HG02981 (cell line): ENCODE measurements around the gene TNNT1.

Experiments used
- ATAC-seq: cut with Tn5 transposase; IDR thresholded peaks from one replicate; pipeline ENCODE4 v1.9.1; 2021; ENCODE audit warnings: mild to moderate bottlenecking, moderate library complexity; ENCODE audit not compliant: unreplicated experiment

The TNNT1 gene

GRCh38 chr19:55146078-55146704 lies 2.8 kb downstream of the TNNT1 start:
- no peak for ATAC-seq

DNA sequence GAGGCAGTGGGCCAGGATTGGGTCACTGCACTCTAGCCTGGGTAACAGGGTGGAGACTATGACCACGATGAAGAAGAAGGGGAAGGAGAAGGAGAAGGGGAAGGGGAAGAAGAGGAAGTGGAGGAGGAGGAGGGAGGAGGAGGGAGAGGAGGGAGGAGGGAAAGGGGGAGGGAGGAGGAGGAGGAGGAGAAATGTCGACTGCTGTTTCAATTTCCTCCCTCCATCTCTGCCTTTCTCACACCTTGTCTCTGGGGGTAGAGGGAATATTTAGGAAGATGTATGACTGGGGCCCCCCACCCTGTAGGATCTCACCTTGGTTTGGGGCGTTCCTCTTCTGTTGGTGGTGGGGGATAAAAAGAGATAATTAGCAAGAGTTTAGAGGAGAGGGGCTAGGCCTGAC lies 3.8 kb downstream of the TNNT1 start:
- no peak for ATAC-seq

GRCh38 chr19:55141696-55142095 lies 7.3 kb downstream of the TNNT1 start:
- no peak for ATAC-seq

DNA sequence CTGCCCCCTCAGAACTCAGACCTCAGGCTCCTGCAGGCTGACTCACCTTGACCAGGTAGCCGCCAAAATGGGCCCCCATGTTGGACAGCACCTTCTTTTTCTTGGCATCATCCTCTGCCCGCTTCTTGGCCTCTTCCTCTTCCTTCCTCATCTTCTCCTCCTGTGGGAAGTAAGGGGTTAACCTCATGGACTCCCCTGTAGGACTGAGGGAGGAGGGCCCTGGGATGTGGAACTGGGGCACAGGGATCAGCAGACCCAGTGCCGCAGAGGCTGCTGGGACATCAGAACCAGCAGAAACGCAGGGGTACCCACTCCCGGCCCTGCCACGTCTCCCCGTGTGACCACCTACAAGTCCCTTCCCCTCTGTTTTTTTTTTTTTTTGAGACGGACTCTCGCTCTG lies 11.1 kb downstream of the TNNT1 start:
- no peak for ATAC-seq

DNA sequence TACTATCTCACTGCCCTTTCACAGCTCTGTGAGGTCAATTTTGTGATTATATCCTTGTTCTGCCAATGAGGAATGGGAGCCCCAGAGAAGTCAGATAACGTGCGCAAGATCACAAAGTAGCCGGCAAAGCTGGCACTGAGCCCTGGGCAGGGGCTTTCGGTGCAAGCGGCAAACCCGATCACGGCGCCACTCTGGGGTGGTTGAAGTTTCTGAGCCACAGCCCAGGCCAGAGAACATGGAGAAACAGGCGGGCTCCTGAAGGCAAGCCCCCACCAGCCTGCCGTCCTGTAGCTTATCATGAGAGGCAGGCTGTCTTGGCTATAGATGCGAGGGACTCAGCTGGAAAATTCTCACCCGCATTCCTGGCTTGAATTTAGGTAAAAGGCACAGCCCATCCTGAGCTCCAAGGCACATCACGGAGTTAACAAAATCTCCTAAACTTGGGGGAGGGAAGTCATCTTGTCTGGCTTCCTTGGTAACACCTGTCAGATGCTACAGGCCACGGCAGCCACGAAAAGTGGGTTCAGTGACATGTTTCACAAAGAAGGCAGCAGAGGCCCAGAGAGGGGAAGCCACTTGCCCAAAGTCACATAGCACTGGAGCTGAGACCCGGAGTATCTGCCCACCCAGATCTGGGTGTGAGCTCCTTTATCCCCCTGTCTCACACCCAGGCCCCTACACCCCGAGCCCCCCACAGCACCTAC lies 12.5 kb downstream of the TNNT1 start:
- ATAC-seq, result no peak

DNA sequence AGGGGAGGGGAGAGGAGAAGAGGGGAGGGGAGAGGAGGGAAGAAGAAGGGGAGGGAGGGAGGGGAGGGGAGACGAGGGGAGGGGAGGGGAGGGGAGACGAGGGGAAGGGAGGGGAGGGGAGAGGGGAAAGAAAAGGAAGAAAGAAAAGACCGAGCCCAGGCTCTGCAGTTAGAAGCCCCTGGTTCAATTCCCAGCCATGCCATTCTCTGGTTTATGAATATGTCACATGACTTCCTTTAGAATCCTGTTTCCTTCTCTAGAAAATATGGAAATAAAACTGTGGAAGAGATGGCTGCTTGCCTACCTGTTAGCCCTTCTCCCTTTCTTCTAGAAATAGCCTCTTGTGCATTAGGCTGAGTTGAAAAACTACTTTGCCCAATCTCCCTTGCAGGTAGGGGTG lies 14.3 kb downstream of the TNNT1 start:
- ATAC-seq, result no peak

DNA sequence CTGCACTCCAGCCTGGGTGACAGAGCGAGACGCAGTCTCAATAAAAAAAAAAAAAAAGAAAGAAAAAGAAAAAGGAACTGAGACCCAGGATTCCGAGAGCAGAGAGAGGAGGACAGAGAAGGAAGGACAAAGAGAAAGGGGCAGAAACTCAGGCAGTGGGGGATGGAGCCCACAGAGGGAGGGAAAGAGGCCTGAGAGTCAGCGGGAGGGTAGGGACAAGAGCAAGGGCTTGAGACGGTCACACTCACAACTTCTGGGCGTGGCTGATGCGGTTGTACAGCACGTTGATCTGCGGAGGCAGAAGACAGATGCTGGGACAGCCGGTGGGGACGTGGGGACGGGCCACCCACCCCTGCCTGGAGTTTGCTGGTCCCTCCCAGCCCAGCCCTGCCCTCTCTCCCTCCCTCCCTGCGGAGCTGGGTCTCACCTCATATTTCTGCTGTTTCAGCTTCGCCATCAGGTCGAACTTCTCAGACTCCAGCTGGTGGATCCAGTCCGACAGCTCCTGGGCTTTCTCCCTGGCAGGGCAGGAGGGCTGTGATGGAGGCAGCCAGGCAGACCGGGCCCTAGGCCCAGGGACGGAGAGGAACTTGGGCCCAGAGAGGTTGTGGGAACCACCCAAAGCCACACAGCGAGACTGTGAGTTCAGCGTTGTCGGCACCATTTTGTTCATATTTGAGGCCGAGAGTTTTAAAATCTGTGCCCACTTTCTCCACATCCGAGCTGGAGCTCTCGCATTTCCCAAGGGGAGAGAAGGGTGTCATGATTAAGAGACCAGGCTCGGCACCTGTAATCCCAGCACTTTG lies 15.2 kb downstream of the TNNT1 start:
- no peak for ATAC-seq

DNA sequence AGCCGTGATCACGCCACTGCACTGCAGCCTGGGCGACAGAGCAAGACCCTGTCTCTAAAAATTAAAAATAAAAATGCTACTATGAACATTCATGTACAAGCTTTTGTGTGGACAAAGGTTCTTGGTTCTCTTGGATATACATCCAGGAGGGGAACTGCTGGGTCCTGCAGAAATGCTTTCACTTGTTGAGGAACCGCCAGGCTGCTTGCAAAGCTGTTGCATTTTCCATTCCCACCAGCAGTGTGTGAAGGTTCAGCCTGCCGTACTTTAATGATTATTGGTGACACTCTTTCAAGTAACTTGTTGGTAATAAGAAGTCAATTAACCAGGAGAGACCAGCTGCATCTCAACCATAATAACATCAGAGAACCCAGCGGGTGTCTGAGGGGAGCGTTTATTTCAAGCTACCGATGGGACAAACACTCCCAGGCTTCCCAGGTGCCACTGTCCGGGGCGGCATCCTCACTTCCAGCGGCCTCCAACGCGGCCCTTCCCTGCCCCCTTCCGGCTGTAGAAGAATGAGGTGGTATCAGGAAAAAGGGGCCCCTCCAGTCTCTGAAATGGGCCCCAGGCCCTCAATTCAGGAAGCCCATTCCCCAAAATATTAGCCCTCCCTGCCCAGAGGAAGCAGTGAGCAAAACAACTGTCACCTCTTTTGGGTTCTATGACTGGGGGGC lies 16.4 kb downstream of the TNNT1 start:
- ATAC-seq, result no peak

DNA sequence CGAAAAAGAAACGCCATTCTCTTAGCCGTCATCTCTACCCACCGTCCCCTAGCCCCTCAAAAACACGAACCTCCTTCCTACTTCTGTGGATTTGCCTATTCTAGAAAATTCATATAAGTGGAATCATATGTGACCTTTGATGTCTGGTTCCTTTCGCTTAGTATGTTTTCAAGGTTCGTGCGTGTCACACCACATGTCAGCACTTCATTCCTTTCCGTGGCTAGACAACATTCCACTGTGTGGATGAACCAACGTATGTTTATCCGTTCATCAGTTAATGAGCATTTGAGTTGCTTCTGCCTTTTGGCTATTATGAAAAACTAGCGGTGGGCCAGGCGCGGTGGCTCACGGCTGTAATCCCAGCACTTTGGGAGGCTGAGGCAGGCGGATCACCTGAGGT lies 17.6 kb downstream of the TNNT1 start:
- no peak for ATAC-seq

DNA sequence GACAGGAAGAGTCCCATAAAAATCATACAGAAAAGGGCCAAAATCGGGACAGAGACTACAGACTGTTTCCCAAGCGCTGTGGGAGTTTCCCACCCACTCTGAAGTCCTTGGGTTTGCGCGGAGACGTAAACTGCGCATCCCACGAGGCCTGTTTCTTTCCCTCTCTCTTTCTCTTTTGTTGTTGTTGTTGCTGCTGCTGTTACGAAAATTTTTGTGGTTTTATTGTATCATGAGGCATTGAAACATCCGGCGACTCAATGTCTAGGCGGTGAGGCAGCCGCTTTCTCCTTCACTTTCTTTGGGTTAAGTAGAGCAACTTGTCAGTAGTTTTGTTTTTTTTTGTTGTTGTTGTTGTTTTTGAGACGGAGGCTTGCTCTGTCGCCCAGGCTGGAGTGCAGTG lies 30.0 kb downstream of the TNNT1 start:
- ATAC-seq, result no peak

- no peak for ATAC-seq
Measured at GRCh38 chr19:55118401-55118991, 30.5 kb downstream of the TNNT1 start.

GRCh38 chr19:55117663-55118391 lies 31.2 kb downstream of the TNNT1 start:
- peak; percentile 84 for ATAC-seq

GRCh38 chr19:55116859-55117662 lies 31.9 kb downstream of the TNNT1 start, which contains the start of gene PPP1R12C:
PPP1R12C (minus strand) TSS chr19:55117637; CDS start chr19:55117543, 94 bp downstream.
- ATAC-seq, result peak; percentile 7

DNA sequence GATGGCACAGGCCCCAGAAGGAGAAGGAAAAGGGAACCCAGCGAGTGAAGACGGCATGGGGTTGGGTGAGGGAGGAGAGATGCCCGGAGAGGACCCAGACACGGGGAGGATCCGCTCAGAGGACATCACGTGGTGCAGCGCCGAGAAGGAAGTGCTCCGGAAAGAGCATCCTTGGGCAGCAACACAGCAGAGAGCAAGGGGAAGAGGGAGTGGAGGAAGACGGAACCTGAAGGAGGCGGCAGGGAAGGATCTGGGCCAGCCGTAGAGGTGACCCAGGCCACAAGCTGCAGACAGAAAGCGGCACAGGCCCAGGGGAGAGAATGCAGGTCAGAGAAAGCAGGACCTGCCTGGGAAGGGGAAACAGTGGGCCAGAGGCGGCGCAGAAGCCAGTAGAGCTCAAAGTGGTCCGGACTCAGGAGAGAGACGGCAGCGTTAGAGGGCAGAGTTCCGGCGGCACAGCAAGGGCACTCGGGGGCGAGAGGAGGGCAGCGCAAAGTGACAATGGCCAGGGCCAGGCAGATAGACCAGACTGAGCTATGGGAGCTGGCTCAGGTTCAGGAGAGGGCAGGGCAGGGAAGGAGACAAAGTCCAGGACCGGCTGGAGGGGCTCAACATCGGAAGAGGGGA lies 32.7 kb downstream of the TNNT1 start:
- ATAC-seq, result no peak

GRCh38 chr19:55115446-55116065 lies 33.5 kb downstream of the TNNT1 start:
- ATAC-seq, result no peak

GRCh38 chr19:55114566-55115145 lies 34.4 kb downstream of the TNNT1 start:
- ATAC-seq, result no peak

- no peak for ATAC-seq
Measured at GRCh38 chr19:55113570-55114039, 35.4 kb downstream of the TNNT1 start.
